Activated CD8-positive, alpha-beta memory T cell treated with anti-CD3 and anti-CD28 coated beads for 4 hours (primary cell): ENCODE data around the gene RIOX2.
A peak's percentile ranks its signal among the peaks of the same experiment; 100 is the strongest.
"Not testable (repeated sequence)": the region's sequence is repeated elsewhere in the genome, so short reads cannot be mapped to it uniquely, and the experiment has no call there.

ENCODE experiments used
- DNase-seq, 2 donors: peaks; one replicate each; pipeline ENCODE4 v3.0.0-alpha.2; 2020; ENCODE audit warnings: low read depth in 2 of 2

The RIOX2 gene

DNA sequence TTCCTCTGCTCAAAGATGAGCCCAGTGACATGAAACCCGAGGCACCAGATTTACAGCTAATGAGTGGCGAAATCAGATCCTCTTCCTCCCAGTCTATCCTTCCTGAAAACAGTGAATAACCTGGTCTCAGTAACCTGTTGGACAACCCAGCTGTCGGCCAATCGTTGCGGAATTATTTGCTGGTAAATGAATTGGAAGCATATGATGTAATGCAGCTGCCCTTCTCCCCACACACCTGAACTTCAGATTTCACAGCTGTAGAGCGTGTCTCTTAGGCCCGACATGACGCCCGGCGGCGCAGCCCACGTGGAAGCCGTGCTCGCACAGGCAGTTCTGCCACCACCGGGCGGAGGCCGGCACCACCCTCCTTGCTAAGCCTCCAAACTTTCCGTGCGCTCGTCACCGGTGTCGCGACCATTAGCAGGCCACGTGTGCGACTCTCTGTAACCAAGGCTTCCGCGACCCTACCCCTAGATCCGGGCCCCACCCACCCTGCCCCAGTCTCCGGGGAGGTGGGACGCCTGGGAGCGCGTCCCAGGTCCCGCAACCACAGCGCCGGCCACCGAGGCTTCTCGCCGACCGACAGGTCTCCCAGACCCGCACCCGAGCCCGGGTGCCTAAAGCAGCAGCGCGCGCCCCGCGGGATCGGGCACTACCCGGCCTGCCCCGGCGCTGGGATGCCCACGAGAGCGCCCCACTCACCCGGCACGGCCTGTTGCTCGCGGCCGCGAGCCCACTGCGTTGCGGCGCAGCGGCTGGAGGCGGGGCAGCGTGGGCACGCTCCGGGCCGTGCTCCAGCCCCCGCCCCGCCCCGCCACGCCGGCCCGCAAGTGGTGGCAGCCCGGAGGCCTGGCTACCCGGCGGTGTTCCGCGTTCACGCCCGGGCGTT is at the start of gene RIOX2:
Gene RIOX2, minus strand, starts transcription at position 753 of the 889 bp plus-strand sequence. CDS start 4,838 bp downstream, outside the sequence.
- DNase-seq, result peak; percentile 50 to 66

DNA sequence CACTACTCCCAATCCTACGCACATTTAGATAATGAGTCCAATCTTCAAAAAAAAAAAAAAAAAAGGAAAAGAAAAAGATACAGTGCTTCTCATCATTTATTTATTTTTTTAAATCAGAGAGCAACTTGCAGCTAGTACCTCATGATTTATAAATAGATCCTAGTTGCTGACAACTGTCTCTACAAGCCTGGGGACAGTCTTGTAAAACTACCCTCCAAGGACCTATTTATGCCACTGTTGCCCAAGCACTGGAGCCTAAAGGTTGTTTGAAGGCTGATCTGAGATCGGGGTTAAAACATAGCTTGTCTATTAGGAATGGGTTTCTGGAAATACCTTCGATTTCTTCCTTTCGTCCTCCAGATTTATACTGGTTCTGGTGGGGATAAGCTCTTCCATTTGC is 48.2 kb upstream of the RIOX2 start:
- no peak for DNase-seq

DNA sequence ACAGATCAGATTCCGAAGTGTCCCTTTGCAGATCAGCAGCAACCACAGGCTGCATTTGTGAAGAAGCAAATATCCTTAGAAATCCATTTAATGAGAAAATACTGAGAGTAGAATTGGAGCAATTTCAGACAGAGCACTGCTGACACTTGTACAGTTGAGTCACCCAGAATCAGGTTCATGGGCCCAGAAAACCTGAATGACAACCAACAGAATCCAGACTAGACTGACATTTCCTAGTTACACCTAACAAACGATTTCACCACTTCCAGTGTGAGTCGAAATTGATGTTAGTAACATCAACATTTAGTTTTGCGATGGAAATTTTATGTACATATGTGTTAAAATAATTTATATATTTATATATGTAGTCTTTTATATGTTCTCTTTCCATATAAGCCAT is 46.1 kb upstream of the RIOX2 start:
- no peak for DNase-seq

DNA sequence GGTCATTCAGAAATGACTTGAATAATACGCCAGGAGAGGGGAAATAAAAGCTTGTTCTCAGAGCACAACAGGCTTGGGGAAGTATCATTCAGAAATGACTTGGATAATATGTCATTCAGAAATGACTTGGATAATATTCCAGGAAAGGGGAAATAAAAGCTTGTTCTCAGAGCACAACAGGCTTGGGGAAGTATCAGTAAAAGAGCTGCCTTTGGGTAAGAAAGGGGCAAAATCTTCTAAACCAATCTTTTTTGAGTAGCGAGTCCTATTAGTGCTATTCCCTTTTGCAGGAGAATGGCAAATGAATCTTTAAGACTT is 42.0 kb upstream of the RIOX2 start:
- no peak for DNase-seq

DNA sequence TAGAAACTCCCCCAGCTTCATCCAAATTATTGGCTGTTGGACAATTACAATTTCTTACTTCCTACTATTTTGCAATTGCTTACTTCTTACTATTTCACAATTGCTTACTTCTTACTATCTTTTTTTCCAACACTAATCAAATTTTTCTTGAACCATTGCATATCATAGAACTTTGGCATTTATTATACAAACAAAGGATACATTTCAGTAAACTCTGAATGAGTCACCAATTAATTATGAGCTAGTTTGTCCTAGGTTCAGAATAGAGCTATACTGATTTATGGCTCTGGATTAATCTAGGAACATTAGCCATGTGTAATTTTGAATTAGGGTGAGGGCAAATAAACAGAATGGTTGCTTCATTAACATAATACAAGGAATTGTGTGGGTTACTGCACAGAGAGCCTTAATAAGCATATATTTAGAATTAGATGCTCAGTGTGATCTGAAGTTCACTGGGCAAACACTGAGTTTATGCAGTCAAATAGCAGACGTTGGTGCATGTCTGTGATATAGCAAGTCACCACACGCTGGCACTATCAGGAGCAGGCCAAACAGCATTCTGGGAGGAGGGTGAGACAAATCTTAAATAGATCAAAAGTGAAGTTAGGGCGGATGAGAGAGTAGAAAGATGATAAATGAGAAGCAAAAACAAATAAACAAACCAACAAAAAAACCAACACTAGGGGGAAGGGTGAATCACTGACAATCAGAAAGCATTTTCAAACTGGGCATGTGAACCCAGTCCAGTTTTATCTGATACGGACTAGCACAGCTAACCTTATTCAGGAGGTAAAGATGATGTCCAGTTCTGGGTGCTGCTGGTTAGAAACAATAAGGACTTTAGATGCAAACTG is 41.4 kb upstream of the RIOX2 start:
- no peak for DNase-seq

GRCh38 chr3:98012979-98013378 is 40.7 kb upstream of the RIOX2 start:
- DNase-seq, result no peak

GRCh38 chr3:98010883-98011449 is 38.7 kb upstream of the RIOX2 start:
- DNase-seq, result not testable (repeated sequence)

DNA sequence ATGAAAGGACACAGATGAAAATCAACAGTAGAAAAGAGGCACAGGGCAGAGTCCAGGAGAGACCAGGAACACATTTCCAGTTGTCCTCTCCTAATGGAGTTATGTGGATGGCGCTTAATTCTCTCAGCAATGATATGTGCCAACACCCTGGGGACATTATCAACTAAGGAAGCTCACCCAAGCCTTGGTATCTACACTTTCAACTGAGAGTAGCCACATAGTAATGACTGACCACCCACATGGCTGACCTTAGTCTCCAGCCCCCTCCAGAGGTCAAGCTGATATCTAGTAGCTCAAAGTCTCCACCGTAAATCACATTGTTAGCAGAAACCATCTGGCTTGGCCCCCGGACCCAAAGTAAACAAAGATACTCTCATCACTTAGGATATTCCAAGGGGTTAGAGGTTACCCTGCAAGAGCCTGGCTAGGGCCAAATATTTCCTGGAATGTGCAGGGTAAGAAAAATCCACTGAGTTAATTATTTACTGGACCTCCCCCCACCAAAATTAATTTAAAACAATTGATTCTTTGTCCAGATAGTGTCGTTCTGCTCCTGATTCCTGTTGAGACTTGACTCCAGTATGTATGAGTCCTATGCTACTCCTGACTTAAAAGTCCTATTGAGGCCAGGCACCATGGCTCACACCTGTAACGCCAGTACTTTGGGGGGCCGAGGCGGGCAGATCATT is 38.1 kb upstream of the RIOX2 start:
- DNase-seq, result no peak

DNA sequence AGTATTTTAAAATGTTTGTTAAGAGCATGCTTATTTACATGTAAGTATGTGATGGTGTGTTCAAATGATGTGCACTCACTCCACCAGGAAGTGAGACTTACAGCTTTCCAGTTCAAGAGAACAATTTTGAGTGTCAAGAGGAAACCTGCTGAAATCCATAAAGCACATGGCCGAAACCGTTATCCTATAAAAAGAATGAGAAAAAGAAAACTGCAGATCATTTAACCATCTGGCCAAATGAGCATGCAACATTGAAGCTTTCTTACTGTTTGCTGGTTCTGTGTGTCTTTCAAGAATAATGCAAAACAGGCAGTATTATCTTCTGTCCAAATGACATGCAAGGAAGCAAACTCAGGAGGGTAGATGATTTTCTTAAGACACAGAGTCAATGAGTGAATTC is 36.6 kb upstream of the RIOX2 start:
- DNase-seq, result no peak

DNA sequence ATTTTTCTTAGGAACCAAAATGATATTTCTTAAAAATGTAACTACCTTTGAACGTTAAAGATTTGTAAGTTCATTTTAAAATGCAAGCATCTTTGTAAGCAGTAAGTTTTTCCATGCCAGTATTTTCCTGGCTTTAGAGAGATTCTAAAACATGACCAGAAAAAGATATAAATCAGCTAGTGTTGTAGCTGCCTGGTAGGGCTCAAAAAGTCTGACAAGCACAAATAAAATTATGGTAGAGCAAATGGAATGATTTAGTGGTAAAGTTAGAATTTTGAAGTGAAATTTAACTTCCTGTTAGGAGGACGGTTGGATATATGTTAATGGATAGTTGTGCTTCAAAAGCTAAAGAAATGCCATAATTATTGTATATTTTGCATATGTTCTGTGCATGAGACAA is 33.2 kb upstream of the RIOX2 start:
- DNase-seq, result no peak

- DNase-seq, result no peak
Observed at GRCh38 chr3:98004721-98005120, 32.5 kb upstream of the RIOX2 start.

- DNase-seq, result no peak
Observed at GRCh38 chr3:98003306-98003969, 31.2 kb upstream of the RIOX2 start.

DNA sequence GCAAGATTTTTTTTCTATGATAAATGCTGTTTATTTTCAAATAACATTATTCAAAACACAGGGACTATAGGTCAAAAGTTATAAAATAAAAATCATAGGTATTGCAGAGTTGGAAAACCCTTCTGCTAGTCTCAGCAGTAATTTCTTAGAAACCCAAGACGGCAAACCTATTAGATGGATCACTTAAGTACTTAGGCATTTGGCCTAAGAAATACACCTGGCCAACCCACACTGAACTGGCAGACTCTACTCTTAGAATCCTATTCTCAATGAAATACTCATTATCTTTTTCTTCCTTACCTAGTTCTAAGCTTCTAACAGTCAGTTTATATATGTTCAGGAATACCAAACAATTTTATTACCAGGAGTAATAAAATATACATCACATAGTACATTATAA is 30.5 kb upstream of the RIOX2 start:
- DNase-seq, result no peak

GRCh38 chr3:97999994-98000393 is 27.8 kb upstream of the RIOX2 start:
- no peak for DNase-seq

DNA sequence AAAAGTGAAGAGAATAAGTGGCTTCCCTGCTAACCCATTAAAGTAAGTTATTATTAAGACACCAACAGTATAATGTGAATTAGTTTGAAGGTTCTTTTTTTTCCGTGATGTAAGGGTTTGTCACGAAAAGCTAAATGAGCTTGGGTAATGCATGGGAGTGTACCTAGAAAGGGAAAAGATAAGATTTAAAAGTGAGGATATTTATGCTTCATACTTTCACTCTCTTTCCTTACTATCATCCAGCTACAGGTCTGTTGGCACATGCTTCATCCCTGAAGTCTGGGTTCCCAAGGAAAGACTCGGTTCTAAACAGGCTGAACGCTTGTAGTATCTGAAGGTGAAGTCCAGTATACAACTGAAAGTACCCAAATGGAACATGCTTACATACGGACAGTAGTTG is 26.9 kb upstream of the RIOX2 start:
- DNase-seq, result no peak

GRCh38 chr3:97996988-97997387 is 24.8 kb upstream of the RIOX2 start:
- DNase-seq, result no peak

- DNase-seq, result no peak
Observed at GRCh38 chr3:97994328-97994945, 22.2 kb upstream of the RIOX2 start.

GRCh38 chr3:97993526-97993925 is 21.3 kb upstream of the RIOX2 start:
- no peak for DNase-seq

- no peak for DNase-seq
Observed at GRCh38 chr3:97992547-97993173, 20.4 kb upstream of the RIOX2 start.

DNA sequence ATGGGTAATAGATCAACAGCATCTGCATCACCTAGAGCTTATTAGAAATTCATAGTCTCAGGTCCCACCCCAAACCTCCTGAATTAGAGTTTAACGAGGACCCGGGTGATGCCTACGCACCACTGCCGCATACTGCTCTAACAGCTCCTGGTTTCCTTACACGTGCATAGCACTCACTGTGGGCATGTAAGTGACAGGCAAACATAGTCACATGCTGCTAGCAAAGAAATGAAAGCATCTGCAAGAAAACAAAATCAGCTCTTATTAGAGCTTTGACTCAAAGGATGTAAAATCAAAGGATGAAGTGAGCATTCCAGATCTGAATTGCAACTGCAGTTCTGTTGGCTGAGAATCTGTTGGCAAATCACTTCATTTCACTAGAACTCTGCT is 19.1 kb upstream of the RIOX2 start:
- no peak for DNase-seq
